Motor neuron (in vitro differentiated cells): ENCODE data around the gene ITGA1. TPM values are rescaled to one million over a fixed set of nuclear protein-coding genes. Genes with fewer than 3 reads are reported as not detected.

ENCODE experiments used
- ATAC-seq, 8 experiments: fragments of 200-7000 bp; cut with Tn5 transposase; replicated peaks in 6 of 8; 2 replicates each; pipeline ENCODE4 v1.8.0; 2021; ENCODE audit warnings: mild to moderate bottlenecking in 8 of 8, moderate library complexity in 8 of 8
- H3K27ac ChIP-seq, 2 donors: fragments of 250-450 bp; sonication (Bioruptor Pico); 2 replicates each; pipeline ENCODE4 v1.9.0; 2021; ENCODE audit warnings: antibody characterized with exemption in 2 of 2, mild to moderate bottlenecking in 2 of 2, moderate library complexity in 1 of 2
- H3K4me1 ChIP-seq, 2 donors: fragments of 250-450 bp; sonication (Bioruptor Pico); replicated peaks in 1 of 2; 2 replicates each; pipeline ENCODE4 v1.6.1; 2021; ENCODE audit warnings: antibody characterized with exemption in 2 of 2, mild to moderate bottlenecking in 2 of 2, moderate library complexity in 1 of 2
- H3K4me3 ChIP-seq, 5 donors: fragments of 250-450 bp; sonication (Bioruptor Pico); 2 replicates each; pipeline ENCODE4 v1.9.0; 2021; ENCODE audit warnings: antibody characterized with exemption in 5 of 5, mild to moderate bottlenecking in 5 of 5, moderate library complexity in 4 of 5
- WGBS, 10 experiments: fragments of 450-650 bp; shearing (Covaris generic); methylation state at CpG; one replicate each; pipeline ENCODE4 v1.0.0; 2022; 5-methylcytosine and 5-hydroxymethylcytosine counted together
- in situ Hi-C, 9 experiments: fragments of 400-800 bp; cut with MboI; loops; one replicate each; pipeline ENCODE4 v1.15.0; 2021; ENCODE audit warnings: low sequenced_read_pairs in 9 of 9, low pct_unique_long_range_greater_than_20kb in 2 of 9; ENCODE audit not compliant: unreplicated experiment in 9 of 9
- total RNA-seq, 8 experiments: library from RNA; unstranded; fragments of 300-600 nt; gene quantifications; 2 replicates each; pipeline versions ENCODE4 v1.2.3 to v1.2.4, GENCODE V29; 2022

The ITGA1 gene
- total RNA-seq, 8 experiments from 2014 or later, result 0.11 to 164 (median 20.6) TPM

GRCh38 chr5:52996979-52997378 lies 209.3 kb downstream of the ITGA1 start:
- peak in 5 of 8 experiments; percentile 58 to 72 (median 66) for ATAC-seq
- Histone ChIP-seq H3K27ac (no peak overlapping the region), H3K4me1 (peaks cover 12 to 19% of the 10 kb centered on the region in 2 donors), H3K4me3 (no peak overlapping the region)
- 9 to 100% (median 33%) methylated on average over 1 of the region's 1 CpG; no CpG with 5 or more reads in 1 of the 10 experiments for WGBS, 10 experiments
- in situ Hi-C loops, result no loop called here

- Histone ChIP-seq H3K27ac (no peak overlapping the region), H3K4me1 (peaks cover 12 to 19% of the 10 kb centered on the region in 2 donors), H3K4me3 (no peak overlapping the region)
- in situ Hi-C loops, result no loop called here
- 0 to 90% (median 3%) methylated on average over 3 to 6 of the region's 6 CpGs; no CpG with 5 or more reads in 3 of the 10 experiments for WGBS, 10 experiments
- peak in 6 of 8 experiments; percentile 49 to 97 (median 96) for ATAC-seq
These were observed 209.7 kb downstream of the ITGA1 start for GRCh38 chr5:52997424-52997823.

- Histone ChIP-seq H3K4me1 (peaks cover 12 to 19% of the 10 kb centered on the region in 2 donors), H3K27ac (no peak overlapping the region), H3K4me3 (no peak overlapping the region)
- in situ Hi-C loops, result no loop called here
- 38 to 100% (median 63%) methylated on average over 1 to 2 of the region's 2 CpGs for WGBS, 10 experiments
- ATAC-seq, result no peak
These were observed 211.0 kb downstream of the ITGA1 start for GRCh38 chr5:52998552-52999313.

- Histone ChIP-seq H3K27ac (no peak overlapping the region), H3K4me3 (no peak overlapping the region), H3K4me1 (peaks cover 12 to 19% of the 10 kb centered on the region in 2 donors)
- ATAC-seq, result no peak
- in situ Hi-C loops, result no loop called here
- WGBS, 10 experiments, result 29 to 100% (median 93%) methylated on average over 1 of the region's 1 CpG; no CpG with 5 or more reads in 2 of the 10 experiments
These were observed 211.7 kb downstream of the ITGA1 start for GRCh38 chr5:52999344-52999949.

GRCh38 chr5:53001541-53001940 lies 213.8 kb downstream of the ITGA1 start:
- Histone ChIP-seq H3K4me3 (no peak overlapping the region), H3K4me1 (peaks cover 12 to 22% of the 10 kb centered on the region in 2 donors), H3K27ac (no peak overlapping the region)
- WGBS, 10 experiments, result 79 to 100% (median 100%) methylated on average over 1 to 4 of the region's 4 CpGs
- in situ Hi-C loops, result no loop called here
- no peak for ATAC-seq

GRCh38 chr5:53002491-53002890 lies 214.8 kb downstream of the ITGA1 start:
- Histone ChIP-seq H3K4me3 (no peak overlapping the region), H3K27ac (no peak overlapping the region), H3K4me1 (peaks cover 4 to 18% of the 10 kb centered on the region in 2 donors)
- in situ Hi-C loops, result no loop called here
- ATAC-seq, result no peak
- WGBS, 10 experiments, result 20 to 100% (median 90%) methylated on average over 1 of the region's 1 CpG

- H3K27ac ChIP-seq, result no peak overlapping the region
- in situ Hi-C loops, result no loop called here
- peaks cover 0 to 14% of the 10 kb centered on the region in 2 donors for H3K4me1 ChIP-seq
- no peak for ATAC-seq
- 80 to 100% (median 90%) methylated on average over 1 of the region's 1 CpG; no CpG with 5 or more reads in 6 of the 10 experiments for WGBS, 10 experiments
- no peak overlapping the region for H3K4me3 ChIP-seq
These were observed 215.4 kb downstream of the ITGA1 start for GRCh38 chr5:53003144-53003543.

- in situ Hi-C loops, result no loop called here
- Histone ChIP-seq H3K27ac (no peak overlapping the region), H3K4me3 (no peak overlapping the region), H3K4me1 (peaks cover 0 to 5% of the 10 kb centered on the region in 2 donors)
- WGBS, 10 experiments, result 10 to 97% (median 74%) methylated on average over 2 to 4 of the region's 4 CpGs
- ATAC-seq, result peak in 2 of 8 experiments; percentile 31 to 62
These were observed 219.5 kb downstream of the ITGA1 start for GRCh38 chr5:53006911-53007890.

GRCh38 chr5:53008751-53009150 lies 221.0 kb downstream of the ITGA1 start:
- Histone ChIP-seq H3K4me3 (no peak overlapping the region), H3K4me1 (peaks cover 0 to 5% of the 10 kb centered on the region in 2 donors), H3K27ac (no peak overlapping the region)
- WGBS, 10 experiments, result 0 to 67% (median 20%) methylated on average over 1 of the region's 1 CpG; no CpG with 5 or more reads in 4 of the 10 experiments
- ATAC-seq, result peak in 6 of 8 experiments; percentile 37 to 85 (median 60)
- in situ Hi-C loops, result no loop called here

Other genes starting within 250 kb of the ITGA1 start
- 10 to 100 TPM in 6 of 8 experiments, 1 to 10 TPM in 2; 8.5 to 42.3 (median 15.8) TPM for gene PELO, start within 50 bp of the ITGA1 start, total RNA-seq
- gene ITGA2, start 201.4 kb downstream of the ITGA1 start, total RNA-seq, result 1 to 10 TPM in 4 of 8 experiments, under 1 TPM in 4; 0.65 to 3.1 (median 1.1) TPM